ENCODE results near the gene CNTNAP2. TPM values are rescaled to one million over a fixed set of nuclear protein-coding genes. Genes with fewer than 3 reads are reported as not detected.
A peak's percentile ranks its signal among the peaks of the same experiment; 100 is the strongest.

The CNTNAP2 gene
- total and polyA plus RNA-seq, 2 experiments from 2014 or later: not detected

GRCh38 chr7:148253629-148254028 lies 2137.0 kb downstream of the CNTNAP2 start:
- 43 to 54% methylated on average over 7 of the region's 7 CpGs for WGBS, 2 experiments (ENCODE audit: low coverage in 1 of 2, low lambda C conversion rate in 2 of 2, missing lambda C conversion rate in 2 of 2)
- in situ Hi-C loops (cut with MboI): loop anchor here (25.0 kb wide), 1 partner anchor 709 kb away; no protein-coding TSS in a partner anchor
- no peak for TF ChIP-seq EZH2phosphoT487 (IDR thresholded peaks at IDR 0.05; ENCODE audit: insufficient read depth, low read depth)
- TF ChIP-seq EZH2 (IDR thresholded peaks at IDR 0.05; ENCODE audit: insufficient read depth, poor library complexity, severe bottlenecking): no peak
- Histone ChIP-seq H2AFZ (no peak overlapping the region), H3F3A (ENCODE audit: insufficient read depth) (no peaks in the 10 kb centered on the region), H3K4me3 (no peak overlapping the region), H3K27ac (no peak overlapping the region), H3K9ac (no peak overlapping the region), H3K79me2 (ENCODE audit: insufficient read depth) (no peaks in the 10 kb centered on the region), H3K4me1 (ENCODE audit: insufficient read depth) (no peaks in the 10 kb centered on the region), H3K9me2 (ENCODE audit: insufficient read depth) (no peaks in the 10 kb centered on the region), H3K9me3 (ENCODE audit: low read depth) (no peaks in the 10 kb centered on the region), H3K27me3 (replicated peaks; ENCODE audit: insufficient read depth) (no peaks in the 10 kb centered on the region), H3K4me2 (ENCODE audit: unreplicated experiment) (no peak overlapping the region), H4K20me1 (ENCODE audit: insufficient read depth) (no peaks in the 10 kb centered on the region), H3K36me3 (ENCODE audit: low read depth) (no peaks in the 10 kb centered on the region)
- DNase-seq: no peak

- DNase-seq: peak; percentile 6
- Histone ChIP-seq H3K9ac (no peak overlapping the region), H3K27me3 (replicated peaks; ENCODE audit: insufficient read depth) (no peaks in the 10 kb centered on the region), H4K20me1 (ENCODE audit: insufficient read depth) (no peaks in the 10 kb centered on the region), H3F3A (ENCODE audit: insufficient read depth) (no peaks in the 10 kb centered on the region), H3K79me2 (ENCODE audit: insufficient read depth) (no peaks in the 10 kb centered on the region), H3K27ac (no peak overlapping the region), H3K9me2 (ENCODE audit: insufficient read depth) (no peaks in the 10 kb centered on the region), H3K4me3 (no peak overlapping the region), H3K36me3 (ENCODE audit: low read depth) (no peaks in the 10 kb centered on the region), H3K4me2 (ENCODE audit: unreplicated experiment) (no peak overlapping the region), H3K4me1 (ENCODE audit: insufficient read depth) (no peaks in the 10 kb centered on the region), H2AFZ (no peak overlapping the region), H3K9me3 (ENCODE audit: low read depth) (no peaks in the 10 kb centered on the region)
- 14 to 15% methylated on average over 3 of the region's 3 CpGs for WGBS, 2 experiments (ENCODE audit: low coverage in 1 of 2, low lambda C conversion rate in 2 of 2, missing lambda C conversion rate in 2 of 2)
- in situ Hi-C loops (cut with MboI): loop anchor here (25.0 kb wide), 1 partner anchor 707 kb away; no protein-coding TSS in a partner anchor
- TF ChIP-seq EZH2 (IDR thresholded peaks at IDR 0.05; ENCODE audit: insufficient read depth, poor library complexity, severe bottlenecking): no peak
- TF ChIP-seq EZH2phosphoT487 (IDR thresholded peaks at IDR 0.05; ENCODE audit: insufficient read depth, low read depth): no peak
These were observed 2138.7 kb downstream of the CNTNAP2 start for GRCh38 chr7:148255333-148255732.

GRCh38 chr7:148256433-148256832 lies 2139.8 kb downstream of the CNTNAP2 start:
- H3K4me1 ChIP-seq (ENCODE audit: insufficient read depth): no peaks in the 10 kb centered on the region

GRCh38 chr7:148260599-148260998 lies 2144.0 kb downstream of the CNTNAP2 start:
- H3F3A ChIP-seq (ENCODE audit: insufficient read depth): no peaks in the 10 kb centered on the region
- no peaks in the 10 kb centered on the region for H3K79me2 ChIP-seq (ENCODE audit: insufficient read depth)
- no peak for TF ChIP-seq EZH2phosphoT487 (IDR thresholded peaks at IDR 0.05; ENCODE audit: insufficient read depth, low read depth)
- H3K4me3 ChIP-seq: no peak overlapping the region
- H3K36me3 ChIP-seq (ENCODE audit: low read depth): no peaks in the 10 kb centered on the region
- 39 to 42% methylated on average over 5 of the region's 5 CpGs for WGBS, 2 experiments (ENCODE audit: low coverage in 1 of 2, low lambda C conversion rate in 2 of 2, missing lambda C conversion rate in 2 of 2)
- H3K27ac ChIP-seq: no peak overlapping the region
- no peak overlapping the region for H3K4me2 ChIP-seq (ENCODE audit: unreplicated experiment)
- H4K20me1 ChIP-seq (ENCODE audit: insufficient read depth): no peaks in the 10 kb centered on the region
- no peaks in the 10 kb centered on the region for H3K27me3 ChIP-seq (replicated peaks; ENCODE audit: insufficient read depth)
- no peaks in the 10 kb centered on the region for H3K9me2 ChIP-seq (ENCODE audit: insufficient read depth)
- in situ Hi-C loops (cut with MboI): loop anchor here (25.0 kb wide), 1 partner anchor 702 kb away; no protein-coding TSS in a partner anchor
- DNase-seq: no peak
- no peak overlapping the region for H3K9ac ChIP-seq
- H3K9me3 ChIP-seq (ENCODE audit: low read depth): no peaks in the 10 kb centered on the region
- H3K4me1 ChIP-seq (ENCODE audit: insufficient read depth): no peaks in the 10 kb centered on the region
- no peak overlapping the region for H2AFZ ChIP-seq

More at GRCh38 chr7:148256433-148256832, 2139.8 kb downstream of the CNTNAP2 start:
- Histone ChIP-seq H4K20me1 (ENCODE audit: insufficient read depth) (no peaks in the 10 kb centered on the region), H2AFZ (no peak overlapping the region), H3K9ac (no peak overlapping the region), H3K79me2 (ENCODE audit: insufficient read depth) (no peaks in the 10 kb centered on the region), H3K4me3 (no peak overlapping the region), H3K4me2 (ENCODE audit: unreplicated experiment) (no peak overlapping the region), H3F3A (ENCODE audit: insufficient read depth) (no peaks in the 10 kb centered on the region), H3K9me2 (ENCODE audit: insufficient read depth) (no peaks in the 10 kb centered on the region), H3K27ac (no peak overlapping the region), H3K9me3 (ENCODE audit: low read depth) (no peaks in the 10 kb centered on the region), H3K36me3 (ENCODE audit: low read depth) (no peaks in the 10 kb centered on the region), H3K27me3 (replicated peaks; ENCODE audit: insufficient read depth) (no peaks in the 10 kb centered on the region)
- in situ Hi-C loops (cut with MboI): loop anchor here (25.0 kb wide), 1 partner anchor 706 kb away; no protein-coding TSS in a partner anchor
- DNase-seq: no peak
- WGBS, 2 experiments (ENCODE audit: low coverage in 1 of 2, low lambda C conversion rate in 2 of 2, missing lambda C conversion rate in 2 of 2): 38 to 39% methylated on average over 6 of the region's 6 CpGs
- no peak for TF ChIP-seq EZH2 (IDR thresholded peaks at IDR 0.05; ENCODE audit: insufficient read depth, poor library complexity, severe bottlenecking)
- TF ChIP-seq EZH2phosphoT487 (IDR thresholded peaks at IDR 0.05; ENCODE audit: insufficient read depth, low read depth): no peak

GRCh38 chr7:148261523-148261922 lies 2144.9 kb downstream of the CNTNAP2 start:
- in situ Hi-C loops (cut with MboI): loop anchor here (25.0 kb wide), 1 partner anchor 701 kb away; no protein-coding TSS in a partner anchor
- WGBS, 2 experiments (ENCODE audit: low coverage in 1 of 2, low lambda C conversion rate in 2 of 2, missing lambda C conversion rate in 2 of 2): 36 to 47% methylated on average over 10 of the region's 10 CpGs
- no peak overlapping the region for H3K4me2 ChIP-seq (ENCODE audit: unreplicated experiment)

More at GRCh38 chr7:148261523-148261922, 2144.9 kb downstream of the CNTNAP2 start:
- H3K9me3 ChIP-seq (ENCODE audit: low read depth): no peaks in the 10 kb centered on the region
- no peak overlapping the region for H3K27ac ChIP-seq
- no peak overlapping the region for H3K9ac ChIP-seq
- TF ChIP-seq EZH2 (IDR thresholded peaks at IDR 0.05; ENCODE audit: insufficient read depth, poor library complexity, severe bottlenecking): no peak
- no peak for TF ChIP-seq EZH2phosphoT487 (IDR thresholded peaks at IDR 0.05; ENCODE audit: insufficient read depth, low read depth)
- no peaks in the 10 kb centered on the region for H4K20me1 ChIP-seq (ENCODE audit: insufficient read depth)
- H3K79me2 ChIP-seq (ENCODE audit: insufficient read depth): no peaks in the 10 kb centered on the region
- H3K27me3 ChIP-seq (replicated peaks; ENCODE audit: insufficient read depth): no peaks in the 10 kb centered on the region
- H2AFZ ChIP-seq: no peak overlapping the region
- no peaks in the 10 kb centered on the region for H3K4me1 ChIP-seq (ENCODE audit: insufficient read depth)
- H3K4me3 ChIP-seq: no peak overlapping the region
- H3K9me2 ChIP-seq (ENCODE audit: insufficient read depth): no peaks in the 10 kb centered on the region
- H3F3A ChIP-seq (ENCODE audit: insufficient read depth): no peaks in the 10 kb centered on the region
- no peak for DNase-seq
- H3K36me3 ChIP-seq (ENCODE audit: low read depth): no peaks in the 10 kb centered on the region

All from GM23248 (cell line).